ENCODE results near the gene CRYL1.

DNA sequence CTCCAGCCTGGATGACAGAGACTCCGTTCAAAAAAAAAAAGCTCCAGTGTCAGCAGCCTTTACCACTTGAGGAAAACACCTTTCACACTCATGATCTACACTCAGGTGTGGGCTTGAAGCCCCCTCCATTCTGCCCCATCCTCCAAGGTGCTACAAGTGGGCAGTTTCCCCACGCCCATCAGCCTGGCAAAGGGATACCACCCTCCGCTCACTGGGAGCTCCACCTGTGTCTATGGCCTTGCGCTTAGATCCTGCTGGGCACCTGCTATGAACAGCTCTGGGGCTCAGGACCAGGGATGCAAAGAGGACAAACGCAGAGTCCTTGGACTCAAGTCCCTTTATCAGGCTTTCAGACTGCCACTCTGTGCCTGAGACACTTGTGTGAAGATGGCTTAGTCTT, 127.8 kb downstream of the CRYL1 start:
- TF ChIP-seq, protein P1, sequence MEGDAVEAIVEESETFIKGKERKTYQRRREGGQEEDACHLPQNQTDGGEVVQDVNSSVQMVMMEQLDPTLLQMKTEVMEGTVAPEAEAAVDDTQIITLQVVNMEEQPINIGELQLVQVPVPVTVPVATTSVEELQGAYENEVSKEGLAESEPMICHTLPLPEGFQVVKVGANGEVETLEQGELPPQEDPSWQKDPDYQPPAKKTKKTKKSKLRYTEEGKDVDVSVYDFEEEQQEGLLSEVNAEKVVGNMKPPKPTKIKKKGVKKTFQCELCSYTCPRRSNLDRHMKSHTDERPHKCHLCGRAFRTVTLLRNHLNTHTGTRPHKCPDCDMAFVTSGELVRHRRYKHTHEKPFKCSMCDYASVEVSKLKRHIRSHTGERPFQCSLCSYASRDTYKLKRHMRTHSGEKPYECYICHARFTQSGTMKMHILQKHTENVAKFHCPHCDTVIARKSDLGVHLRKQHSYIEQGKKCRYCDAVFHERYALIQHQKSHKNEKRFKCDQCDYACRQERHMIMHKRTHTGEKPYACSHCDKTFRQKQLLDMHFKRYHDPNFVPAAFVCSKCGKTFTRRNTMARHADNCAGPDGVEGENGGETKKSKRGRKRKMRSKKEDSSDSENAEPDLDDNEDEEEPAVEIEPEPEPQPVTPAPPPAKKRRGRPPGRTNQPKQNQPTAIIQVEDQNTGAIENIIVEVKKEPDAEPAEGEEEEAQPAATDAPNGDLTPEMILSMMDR (conservative IDR thresholded peaks at IDR 0.05), result no peak
- no peak for TF ChIP-seq ZFX (IDR thresholded peaks at IDR 0.05)

All from C4-2B (cell line).